Measurements from ENCODE around the gene RTEL1. TPM values are rescaled to one million over a fixed set of nuclear protein-coding genes. Genes with fewer than 3 reads are reported as not detected.

Gene RTEL1
- total and polyA plus RNA-seq, 9 of the 15 experiments (the other 6 are each of a cell fraction or from before 2014, with no cell fraction given): 0.36 to 61.0 (median 17.9) TPM

- no peak for TF ChIP-seq ETS1 (conservative IDR thresholded peaks at IDR 0.05; ENCODE audit: control insufficient read depth, low read depth, low read length)
- TF ChIP-seq DLX4 (CRISPR knock-in tag; IDR thresholded peaks at IDR 0.05): no peak
- TF ChIP-seq ARID4B (CRISPR knock-in tag; IDR thresholded peaks at IDR 0.05): 0 out of 2 replicates have a peak, but pooled peaks have one; percentile 15
- no peak for TF ChIP-seq NR1H2 (CRISPR knock-in tag; IDR thresholded peaks at IDR 0.05)
- TF ChIP-seq ZNF347 (CRISPR knock-in tag; IDR thresholded peaks at IDR 0.05; ENCODE audit: low read depth): no peak
- TF ChIP-seq GTF2B (IDR thresholded peaks at IDR 0.05; ENCODE audit: extremely low read depth, insufficient read length): no peak
- TF ChIP-seq ZNF311 (CRISPR knock-in tag; IDR thresholded peaks at IDR 0.05): no peak
- TF ChIP-seq TRIM25 (IDR thresholded peaks at IDR 0.05; ENCODE audit: borderline replicate concordance): no peak
- TF ChIP-seq DPF2 (IDR thresholded peaks at IDR 0.05): no peak
- TF ChIP-seq HDAC8 (tag; IDR thresholded peaks at IDR 0.05): no peak
- TF ChIP-seq ZNF655 (CRISPR knock-in tag; IDR thresholded peaks at IDR 0.05): no peak
- TF ChIP-seq SREBF1 (IDR thresholded peaks at IDR 0.05; ENCODE audit: borderline replicate concordance, low read depth, low read length): no peak
- TF ChIP-seq PCBP1 (IDR thresholded peaks at IDR 0.05; ENCODE audit: low read depth, low read length, poor library complexity, severe bottlenecking): peak; percentile 24
- no peak for TF ChIP-seq TBP (optimal IDR thresholded peaks at IDR 0.05; ENCODE audit: low read depth, low read length)
Measured at GRCh38 chr20:63738687-63739129, 80.6 kb downstream of the RTEL1 start (continued).
